ENCODE data around the gene XG.
A peak's percentile ranks its signal among the peaks of the same experiment; 100 is the strongest.
"Not testable (repeated sequence)": the region's sequence is repeated elsewhere in the genome, so short reads cannot be mapped to it uniquely, and the experiment has no call there.

The XG gene

DNA sequence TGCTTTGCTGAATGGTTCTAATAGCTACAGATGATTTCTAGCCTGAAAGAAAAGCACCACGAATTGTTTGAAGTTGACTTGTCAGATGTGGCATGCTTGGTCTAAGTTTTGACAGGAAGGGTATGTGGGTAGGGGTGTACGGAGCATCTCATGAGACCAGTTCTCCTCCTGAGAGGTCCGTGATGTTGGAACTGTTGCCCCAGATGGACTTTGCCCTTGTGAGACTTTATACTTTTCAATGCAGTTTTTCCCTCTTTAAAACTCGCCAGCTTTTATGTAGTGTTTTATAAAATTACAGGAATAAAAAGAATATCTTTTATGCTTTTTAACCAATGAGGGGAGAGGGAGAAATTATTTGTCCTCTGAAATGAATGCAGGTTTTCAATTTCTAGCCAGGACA lies 16.6 kb upstream of the XG start:
- DNase-seq, result no peak

DNA sequence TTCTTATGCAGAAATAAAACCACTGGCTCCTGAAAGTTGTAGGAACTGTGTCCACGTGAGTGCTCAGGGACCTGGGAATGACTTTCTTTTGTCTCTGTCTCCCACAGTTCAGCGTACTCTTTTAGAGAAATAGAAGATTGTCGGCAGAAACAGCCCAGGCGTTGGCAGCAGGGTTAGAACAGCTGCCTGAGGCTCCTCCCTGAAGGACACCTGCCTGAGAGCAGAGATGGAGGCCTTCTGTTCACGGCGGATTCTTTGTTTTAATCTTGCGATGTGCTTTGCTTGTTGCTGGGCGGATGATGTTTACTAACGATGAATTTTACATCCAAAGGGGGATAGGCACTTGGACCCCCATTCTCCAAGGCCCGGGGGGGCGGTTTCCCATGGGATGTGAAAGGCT lies 11.2 kb upstream of the XG start:
- no peak for DNase-seq

DNA sequence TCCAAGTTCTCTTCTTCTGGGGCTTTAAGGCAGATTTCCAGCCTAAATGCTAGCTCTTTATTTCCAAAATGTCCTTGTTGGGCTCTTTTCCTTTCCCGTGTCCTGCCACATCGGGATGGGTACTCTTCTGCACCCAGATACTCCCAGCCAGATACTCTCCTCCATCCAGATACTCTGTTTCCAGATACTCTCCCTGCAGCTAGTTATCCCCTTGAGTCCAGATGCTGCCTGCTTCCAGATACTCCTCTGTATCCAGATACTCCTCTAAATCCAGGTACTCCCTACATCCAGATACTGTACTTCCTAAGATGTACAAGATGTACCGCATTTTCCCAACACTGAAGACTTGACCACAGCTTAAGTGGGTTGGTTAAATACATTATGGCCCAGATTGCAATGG lies 10.5 kb upstream of the XG start:
- no peak for DNase-seq

DNA sequence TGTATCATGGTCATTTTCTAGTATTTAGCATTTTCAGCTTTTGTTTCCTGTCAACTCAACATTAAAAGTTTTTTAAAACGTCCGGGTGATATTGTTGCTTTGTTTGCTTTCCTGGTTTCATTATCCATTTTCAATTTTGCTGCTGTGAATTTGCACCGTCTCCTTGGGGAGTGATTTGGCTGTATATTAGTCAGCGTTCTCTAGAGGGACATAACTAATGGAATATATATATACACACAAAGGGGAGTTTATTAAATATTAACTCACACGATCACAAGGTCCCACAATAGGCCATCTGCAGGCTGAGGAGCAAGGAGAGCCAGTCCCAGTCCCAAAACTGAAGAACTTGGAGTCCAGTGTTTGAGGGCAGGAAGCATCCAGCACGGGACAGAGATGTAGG lies 5.6 kb upstream of the XG start:
- DNase-seq, result not testable (repeated sequence)

DNA sequence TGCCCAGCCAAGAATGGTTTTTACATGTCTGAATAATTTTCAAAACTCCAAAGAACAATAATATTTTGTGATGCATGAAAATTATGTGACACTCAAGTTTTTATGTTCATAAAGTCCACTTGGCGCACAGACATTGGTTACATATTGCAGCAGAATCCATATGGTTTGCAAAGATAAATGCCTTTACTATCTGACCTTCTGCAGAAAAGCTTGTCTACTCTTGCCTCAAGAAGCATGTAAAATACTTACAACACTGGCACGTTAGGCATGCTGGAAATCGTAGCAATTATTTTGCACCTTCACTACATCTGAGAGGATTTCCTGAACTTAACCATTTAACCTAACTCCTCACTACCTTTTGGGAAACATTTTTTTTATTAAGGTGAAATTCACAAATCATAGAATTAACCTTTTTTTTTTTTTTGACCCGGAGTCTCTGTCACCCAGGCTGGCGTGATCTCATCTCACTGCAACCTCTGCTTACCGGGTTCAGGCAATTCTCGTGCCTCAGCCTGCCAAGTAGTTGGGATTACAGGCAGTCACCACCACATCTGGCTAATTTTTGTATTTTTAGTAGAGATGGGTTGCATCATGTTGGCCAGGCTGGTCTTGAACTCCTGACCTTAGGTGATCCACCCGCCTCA lies 3.5 kb upstream of the XG start:
- DNase-seq, result no peak

DNA sequence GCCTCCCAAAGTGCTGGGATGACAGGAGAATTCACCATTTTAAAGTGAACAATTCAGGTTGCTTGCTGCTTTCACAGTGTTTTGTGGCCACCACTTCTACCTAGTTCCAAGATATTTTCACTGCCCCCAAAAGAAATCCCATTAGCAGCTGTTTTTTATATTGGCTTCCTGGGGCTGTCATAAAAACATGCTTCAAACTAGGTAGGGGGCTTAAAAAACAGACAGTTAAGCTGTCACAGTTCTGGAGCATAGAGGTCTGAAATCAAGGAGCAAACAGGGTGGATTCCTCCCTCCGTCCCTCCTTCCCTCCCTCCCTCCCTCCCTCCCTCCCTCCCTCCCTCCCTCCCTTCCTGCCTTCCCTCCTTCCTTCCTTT lies 3.0 kb upstream of the XG start:
- no peak for DNase-seq

DNA sequence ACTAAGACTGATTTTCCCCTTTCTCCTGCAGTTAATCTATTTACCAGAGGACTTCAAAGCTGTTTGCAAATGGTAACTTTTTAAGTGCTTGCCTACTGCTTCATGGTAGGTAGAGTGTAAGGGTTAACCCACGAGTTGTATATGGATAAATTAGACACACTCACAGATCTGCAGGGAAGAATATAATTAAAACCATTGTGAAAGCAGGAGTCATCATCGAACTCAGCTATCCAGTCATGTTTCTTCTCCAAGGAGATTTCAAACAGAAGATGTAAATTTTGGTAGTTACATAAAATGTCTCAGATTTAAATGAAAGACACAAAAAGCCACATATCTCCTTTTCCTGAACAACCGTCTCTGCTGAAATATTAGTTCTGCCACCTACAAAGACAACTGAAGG lies 549 bp upstream of the XG start:
- no peak for DNase-seq

DNA sequence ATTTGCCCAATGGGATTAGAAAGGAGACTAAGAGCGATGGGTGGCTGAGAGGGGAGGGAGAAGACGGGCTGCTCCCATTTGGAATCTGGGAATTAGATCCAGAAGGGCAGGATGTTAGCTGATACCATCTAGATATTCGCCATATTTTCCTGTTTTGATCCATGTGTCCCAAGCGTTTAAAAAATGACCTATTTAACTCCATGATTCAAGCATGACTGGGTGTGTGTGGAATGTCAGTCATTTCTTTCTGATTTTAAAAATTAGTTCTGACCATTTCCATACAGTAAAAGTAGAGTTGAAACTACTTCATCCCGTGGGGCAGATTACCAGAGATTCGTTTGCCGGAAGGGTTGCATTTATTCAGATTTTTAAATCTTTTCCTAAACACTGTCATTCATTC lies 601 bp downstream of the XG start:
- not testable (repeated sequence) for DNase-seq

DNA sequence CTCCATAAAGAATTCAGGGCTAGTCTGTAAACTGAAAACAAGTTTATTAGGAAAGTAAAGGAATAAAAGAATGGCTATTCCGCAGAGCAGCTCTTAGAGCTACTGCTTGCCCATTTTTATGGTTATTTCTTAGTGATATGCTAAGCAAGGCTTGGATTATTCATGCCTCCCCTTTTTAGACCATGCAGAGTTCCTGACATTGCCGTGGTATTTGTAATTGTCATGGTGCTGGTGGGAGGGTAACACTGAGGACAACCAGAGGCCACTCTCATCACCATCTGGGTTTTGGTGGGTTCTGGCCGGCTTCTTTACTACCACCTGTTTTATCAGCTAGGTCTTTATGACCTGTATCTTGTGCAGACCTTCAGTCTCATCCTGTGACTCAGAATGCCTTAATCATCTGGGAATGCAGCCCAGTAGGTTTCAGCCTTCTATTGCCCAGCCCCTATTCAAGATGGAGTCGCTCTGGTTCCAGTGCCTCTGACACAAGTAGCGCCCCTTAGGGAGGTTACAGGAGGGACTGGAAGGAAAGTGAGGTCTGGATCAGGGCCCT lies 3.4 kb downstream of the XG start:
- not testable (repeated sequence) for DNase-seq

DNA sequence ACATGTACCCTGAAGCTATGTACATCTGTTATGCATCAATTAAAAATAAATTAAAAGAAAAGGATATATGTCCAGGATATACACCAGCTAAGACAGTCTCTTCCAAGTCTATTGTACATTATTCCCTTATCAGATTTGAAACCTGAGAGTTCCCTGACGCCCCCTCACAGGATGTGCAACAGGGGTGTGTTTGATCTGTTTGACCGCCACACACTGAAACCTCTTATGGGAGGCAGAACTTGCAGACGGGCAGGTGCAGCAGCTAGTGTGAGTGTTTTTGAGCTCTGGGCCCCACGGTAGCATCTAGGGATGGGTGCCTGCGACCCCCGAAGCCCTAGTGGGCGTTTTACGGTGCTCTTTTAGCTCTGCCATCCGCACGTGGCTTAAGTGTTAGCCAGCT lies 4.7 kb downstream of the XG start:
- DNase-seq, result no peak

DNA sequence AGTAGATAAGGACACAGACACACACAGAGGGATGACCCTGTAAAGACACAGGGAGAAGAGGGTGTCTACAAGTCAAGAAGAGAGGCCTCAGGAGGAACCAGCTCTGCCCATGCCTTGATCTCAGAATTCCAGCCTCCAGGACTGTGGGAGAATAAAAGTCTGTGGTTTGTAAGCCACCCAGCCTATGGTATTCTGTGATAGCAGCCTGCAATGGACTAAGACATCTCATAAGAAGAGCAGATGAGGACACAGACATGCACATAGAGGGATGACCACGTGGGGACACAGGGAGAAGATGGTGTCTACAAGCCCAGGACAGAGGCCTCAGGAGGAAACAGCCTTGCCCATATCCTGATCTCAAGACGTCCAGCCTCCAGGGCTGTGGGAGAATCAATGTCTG lies 9.4 kb downstream of the XG start:
- DNase-seq, result no peak

DNA sequence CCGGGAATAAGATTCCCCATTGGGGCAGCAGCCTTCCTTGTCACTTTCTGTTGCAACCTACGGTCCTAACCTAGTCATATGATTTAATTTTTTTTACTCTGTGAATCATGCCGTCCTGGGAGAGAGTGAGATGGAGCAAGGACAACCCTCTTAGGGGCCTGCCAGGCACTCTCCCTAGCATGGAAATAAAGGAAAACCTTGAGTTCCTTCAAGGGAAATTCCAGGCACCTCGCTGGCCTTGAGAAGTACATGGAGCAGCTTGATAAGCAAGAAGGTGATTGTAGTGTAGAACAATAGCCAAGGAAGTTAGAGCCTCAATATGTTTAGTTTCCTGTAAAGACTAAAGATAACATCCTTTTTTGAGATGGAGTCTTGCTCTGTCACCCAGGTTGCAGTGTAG lies 10.8 kb downstream of the XG start:
- not testable (repeated sequence) for DNase-seq

DNA sequence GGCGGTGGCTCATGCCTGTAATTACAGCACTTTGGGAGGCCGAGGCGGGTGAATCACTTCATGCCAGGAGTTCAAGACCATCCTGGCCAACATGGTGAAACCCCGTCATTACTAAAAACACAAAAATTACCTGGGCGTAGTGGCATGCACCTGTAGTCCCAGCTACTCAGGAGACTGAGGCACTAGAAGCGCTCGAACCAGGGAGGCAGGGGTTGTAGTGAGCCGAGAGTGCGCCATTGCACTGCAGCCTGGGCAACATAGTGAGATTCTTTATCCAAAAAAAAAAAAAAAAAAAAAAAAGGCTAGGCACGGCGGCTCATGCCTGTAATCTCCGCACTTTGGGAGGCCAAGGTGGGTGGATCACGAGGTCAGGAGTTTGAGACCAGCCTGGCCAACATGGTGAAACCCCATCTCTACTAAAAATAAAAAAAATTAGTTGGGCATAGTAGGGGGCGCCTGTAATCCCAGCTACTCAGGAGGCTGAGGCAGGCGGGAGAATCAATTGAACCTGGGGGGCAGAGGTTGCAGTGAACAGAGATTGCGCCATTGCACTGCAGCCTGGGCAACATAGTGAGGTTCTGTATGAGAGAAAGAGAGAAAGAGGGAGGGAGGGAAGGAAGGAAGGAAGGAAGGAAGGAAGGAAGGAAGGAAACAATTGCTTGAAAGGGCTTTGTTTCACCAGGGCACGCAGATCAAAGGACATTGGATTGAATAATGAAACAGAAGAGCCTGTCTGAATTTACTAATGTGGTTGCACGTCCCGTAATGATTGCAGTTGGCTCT lies 13.1 kb downstream of the XG start:
- DNase-seq, result not testable (repeated sequence)

DNA sequence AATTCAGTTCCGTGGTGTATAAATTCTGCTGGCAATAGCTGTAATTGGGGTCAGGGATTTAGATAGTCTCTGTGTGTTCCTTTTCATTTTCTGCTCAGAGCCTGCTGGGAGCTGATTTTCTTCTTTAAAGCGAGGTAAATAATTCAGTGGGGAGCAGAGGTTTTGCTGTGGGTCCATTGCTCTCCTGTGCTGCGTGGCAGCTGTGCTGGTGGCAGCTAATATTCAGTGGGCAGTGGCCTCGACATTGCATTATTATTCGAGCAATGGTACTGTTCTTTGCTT lies 13.7 kb downstream of the XG start:
- DNase-seq, result no peak

DNA sequence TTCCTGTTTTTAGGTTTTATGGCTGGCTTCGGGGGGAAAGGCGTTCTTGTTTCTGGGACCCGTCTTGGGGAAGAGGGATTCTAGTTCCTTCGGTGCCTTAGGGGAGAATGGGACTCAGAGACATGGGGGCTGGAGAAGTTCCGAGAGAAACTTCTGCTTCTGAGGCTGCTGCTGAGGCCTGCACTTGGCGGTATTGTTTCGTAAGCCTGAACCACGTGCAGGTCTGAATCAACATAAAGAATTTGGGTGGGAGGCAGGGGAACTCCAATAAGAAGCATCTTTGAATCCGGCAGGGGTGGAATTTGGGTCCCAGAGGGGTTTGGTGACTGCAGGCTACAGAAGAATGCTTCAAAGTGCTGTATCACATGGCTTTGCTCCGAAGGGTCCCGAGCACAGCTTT lies 15.1 kb downstream of the XG start:
- DNase-seq, result no peak

DNA sequence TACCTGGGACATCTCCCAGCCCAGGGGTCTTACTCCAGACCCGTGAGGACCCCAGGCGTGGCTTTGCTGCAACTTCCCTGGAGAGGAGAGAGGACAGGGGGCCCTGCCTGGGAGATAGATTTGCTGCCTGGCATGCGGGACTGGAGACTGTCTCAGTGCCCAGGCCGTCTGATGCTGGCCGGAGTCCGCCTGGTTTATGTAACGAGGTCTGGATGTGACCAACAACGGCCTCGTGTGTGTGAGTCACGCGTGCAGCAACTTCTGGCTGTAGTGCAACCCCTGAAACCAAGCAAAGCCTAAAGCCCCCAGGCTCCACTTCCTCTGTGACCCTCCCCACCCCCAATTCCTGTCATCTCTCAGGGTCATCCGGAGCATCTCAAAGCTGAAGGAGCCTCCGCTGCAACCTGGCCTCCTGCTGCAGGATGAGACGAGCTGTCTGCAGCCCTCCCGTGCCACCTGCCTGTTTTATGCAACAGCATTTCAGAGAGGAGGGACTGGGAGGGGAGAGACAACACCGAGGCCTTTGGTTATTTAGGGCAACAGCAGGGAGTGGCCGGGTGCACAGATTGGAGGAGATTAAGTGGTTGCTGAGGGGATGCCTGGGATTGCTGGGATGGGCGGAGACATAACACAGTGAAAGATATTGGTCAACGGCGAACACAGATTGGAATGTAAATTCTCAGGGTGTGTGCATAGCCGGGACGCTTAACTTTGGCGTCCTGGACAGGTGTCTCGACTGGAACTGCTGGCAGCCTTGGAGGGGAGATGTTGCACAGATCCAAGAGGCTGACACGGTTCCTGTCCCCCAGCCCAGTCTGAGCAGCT lies 16.0 kb downstream of the XG start:
- peak; percentile 53 for DNase-seq

DNA sequence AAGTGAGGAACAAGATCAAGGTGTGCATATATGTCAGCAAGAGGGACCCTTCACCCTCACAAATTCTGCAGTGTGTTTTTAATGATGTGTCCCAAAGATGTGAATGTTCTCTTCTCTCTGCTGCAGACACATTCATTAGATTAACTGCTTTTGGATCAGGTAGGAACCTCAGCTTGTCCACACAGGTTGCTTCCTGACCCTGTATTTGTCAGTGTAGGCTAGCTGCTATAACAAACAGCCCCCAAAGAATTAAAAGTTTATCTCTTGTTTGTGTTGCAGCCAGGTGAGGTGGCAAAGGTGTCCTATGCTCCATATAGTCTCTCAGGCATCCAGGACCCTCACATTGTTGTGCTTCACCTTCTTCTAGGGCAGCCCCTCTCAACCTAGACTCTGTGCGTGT lies 17.8 kb downstream of the XG start:
- no peak for DNase-seq

DNA sequence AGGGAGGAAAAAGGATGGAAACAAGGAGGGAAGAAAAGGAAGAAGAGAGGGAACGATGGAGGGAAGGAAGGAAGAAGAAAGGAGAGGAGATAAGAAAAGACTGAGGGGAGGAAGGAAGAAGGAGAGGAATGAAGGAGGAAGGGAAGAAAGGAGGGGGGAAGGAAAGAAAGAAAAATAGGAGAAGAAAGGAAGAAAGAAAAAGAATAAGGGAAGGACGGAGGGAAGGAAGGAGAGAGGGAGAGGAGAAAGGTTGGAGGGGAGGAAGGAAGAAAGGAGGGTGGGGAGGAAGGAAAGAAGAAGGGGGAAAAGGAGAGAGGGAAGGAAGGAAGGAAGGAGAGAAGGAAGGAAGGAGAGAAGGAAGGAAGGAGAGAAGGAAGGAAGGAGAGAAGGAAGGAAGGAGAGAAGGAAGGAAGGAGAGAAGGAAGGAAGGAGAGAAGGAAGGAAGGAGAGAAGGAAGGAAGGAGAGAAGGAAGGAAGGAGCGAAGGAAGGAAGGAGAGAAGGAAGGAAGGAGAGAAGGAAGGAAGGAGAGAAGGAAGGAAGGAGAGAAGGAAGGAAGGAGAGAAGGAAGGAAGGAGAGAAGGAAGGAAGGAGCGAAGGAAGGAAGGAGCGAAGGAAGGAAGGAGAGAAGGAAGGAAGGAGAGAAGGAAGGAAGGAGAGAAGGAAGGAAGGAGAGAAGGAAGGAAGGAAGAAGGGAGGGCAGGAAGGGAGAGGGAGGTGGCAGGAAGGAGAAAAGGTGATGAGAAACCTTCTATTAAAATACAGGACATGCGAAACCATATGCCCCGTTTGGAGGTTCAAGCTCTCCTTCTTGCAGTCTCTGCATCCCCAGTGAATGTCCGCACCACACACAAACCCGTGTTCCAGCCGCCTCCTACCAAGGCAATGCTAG lies 21.6 kb downstream of the XG start:
- DNase-seq, result not testable (repeated sequence)

DNA sequence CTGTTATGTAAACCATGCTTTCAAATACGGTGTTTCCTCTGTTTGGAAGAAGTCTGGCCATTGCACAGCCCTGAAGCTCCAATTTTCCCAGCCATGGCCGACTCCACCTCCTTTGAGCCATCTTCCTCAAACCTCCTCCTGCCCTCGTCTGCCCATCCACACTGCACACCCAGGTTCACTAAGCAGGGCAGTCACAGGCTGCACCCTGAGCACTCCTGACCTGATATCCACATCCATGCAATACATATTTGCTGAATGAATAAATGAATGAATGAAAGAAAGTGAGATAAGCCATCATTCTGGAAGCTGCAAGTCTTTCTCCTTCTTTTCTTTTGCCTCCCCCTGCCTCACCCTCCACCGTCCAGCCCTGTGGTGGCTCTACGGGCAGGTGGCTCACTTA lies 22.2 kb downstream of the XG start:
- no peak for DNase-seq

DNA sequence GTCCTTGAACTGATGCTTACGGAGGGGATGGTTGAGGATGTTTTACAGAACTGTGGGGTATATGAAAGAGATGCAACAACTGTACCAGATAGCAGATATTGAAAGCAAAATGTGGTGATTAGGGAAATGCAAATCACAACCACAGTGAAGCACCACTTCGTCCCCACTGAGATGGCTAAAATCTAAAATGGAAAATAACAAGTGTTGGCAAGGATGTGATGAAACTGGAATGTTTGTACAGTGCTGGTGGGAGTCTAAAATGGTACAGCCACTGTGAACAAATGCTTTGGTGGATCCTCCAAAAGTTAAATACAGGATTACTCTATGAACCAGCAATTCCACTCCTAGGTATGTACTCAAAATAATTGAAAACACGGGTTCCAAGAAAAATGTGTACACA lies 22.9 kb downstream of the XG start:
- no peak for DNase-seq

DNA sequence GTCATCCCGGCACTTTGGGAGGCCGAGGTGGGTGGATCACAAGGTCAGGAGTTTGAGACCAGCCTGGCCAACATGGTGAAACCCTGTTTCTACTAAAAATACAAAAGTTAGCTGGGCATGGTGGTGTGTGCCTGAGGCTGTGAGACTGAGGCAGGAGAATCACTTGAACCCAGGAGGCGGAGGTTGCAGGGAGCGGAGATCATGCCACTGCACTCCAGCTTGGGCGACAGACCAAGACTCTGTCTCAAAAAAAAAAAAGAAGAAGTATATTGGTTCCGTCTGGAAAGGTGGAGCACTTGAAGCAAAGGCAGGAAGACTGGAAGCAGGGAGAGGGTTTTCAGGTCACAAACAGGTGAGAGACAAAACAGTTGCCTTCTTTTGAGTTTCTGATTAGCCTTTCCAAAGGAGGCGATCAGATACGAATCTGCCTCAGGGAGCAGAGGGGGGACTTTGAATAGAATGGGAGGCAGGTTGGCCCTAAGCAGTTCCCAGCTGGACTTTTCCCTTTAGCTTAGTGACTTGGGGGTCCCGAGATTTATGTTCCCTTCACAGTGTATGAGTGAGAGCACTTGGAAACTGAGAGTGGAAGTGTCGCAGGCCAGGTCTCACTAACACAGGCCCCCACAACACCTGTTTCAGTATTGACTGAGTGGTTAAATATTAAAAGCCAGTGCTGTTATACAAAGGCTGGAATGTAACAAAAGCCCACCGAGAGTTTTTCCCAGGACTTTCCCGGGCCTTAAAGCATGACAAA lies 28.8 kb downstream of the XG start:
- not testable (repeated sequence) for DNase-seq

DNA sequence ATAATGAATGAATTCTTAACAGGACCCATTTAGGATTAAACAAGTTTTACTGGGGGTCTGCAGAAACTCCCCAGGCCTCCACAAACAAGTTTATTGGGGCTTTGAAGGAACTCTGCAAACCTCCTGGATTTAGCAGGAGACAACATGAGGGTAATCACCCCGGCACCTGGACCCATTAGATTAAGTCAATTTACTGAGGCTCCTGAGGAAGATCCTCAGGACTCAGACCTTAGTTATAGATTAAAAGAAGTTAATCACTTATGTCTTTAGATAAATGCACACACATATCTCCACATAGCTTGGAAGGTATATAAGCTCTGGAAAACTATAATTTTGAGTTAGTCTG lies 29.4 kb downstream of the XG start:
- DNase-seq, result no peak

Data from NCI-H226 (cell line).